CD4-positive, alpha-beta T cell treated with Interleukin-6 at 100 ng/mL for 8 hours (primary cell): ENCODE results near the gene ASIC4.

Experiments used
- DNase-seq: peaks from one replicate; pipeline ENCODE4 v3.0.0-alpha.2; 2020; ENCODE audit warnings: mixed read lengths, low spot score

Gene ASIC4, protein sequence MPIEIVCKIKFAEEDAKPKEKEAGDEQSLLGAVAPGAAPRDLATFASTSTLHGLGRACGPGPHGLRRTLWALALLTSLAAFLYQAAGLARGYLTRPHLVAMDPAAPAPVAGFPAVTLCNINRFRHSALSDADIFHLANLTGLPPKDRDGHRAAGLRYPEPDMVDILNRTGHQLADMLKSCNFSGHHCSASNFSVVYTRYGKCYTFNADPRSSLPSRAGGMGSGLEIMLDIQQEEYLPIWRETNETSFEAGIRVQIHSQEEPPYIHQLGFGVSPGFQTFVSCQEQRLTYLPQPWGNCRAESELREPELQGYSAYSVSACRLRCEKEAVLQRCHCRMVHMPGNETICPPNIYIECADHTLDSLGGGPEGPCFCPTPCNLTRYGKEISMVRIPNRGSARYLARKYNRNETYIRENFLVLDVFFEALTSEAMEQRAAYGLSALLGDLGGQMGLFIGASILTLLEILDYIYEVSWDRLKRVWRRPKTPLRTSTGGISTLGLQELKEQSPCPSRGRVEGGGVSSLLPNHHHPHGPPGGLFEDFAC

DNA sequence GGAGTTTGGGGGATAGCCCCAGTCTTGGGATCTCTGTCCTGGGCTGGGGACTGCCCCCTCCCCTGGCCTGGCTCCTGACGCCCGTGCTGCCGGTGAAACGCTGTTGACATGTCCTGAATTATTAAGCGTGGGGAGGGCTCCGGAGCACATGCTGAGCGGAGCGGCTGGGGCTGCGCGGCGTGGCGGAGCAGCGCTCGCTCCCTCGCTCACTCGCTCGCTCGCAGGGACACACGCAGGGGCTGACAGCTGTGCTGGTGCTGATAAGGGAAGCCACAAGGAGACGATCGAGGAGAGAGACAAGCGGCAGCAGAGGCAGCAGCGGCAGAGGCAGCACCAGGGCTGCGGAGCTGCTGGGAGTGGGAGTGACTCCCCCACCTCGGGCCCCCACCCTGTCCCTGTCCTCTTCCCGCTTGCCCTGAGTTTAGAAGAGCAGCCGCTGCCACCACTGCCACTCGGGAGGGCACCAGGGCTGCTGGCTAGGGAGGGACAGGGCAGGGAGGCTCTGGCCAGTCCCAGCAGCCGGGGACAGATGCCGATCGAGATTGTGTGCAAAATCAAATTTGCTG, at the start of gene ASIC4:
ASIC4 (plus strand) TSS at position 287 of the 566 bp plus-strand sequence; CDS start at position 530, 243 bp downstream.
- no peak for DNase-seq

DNA sequence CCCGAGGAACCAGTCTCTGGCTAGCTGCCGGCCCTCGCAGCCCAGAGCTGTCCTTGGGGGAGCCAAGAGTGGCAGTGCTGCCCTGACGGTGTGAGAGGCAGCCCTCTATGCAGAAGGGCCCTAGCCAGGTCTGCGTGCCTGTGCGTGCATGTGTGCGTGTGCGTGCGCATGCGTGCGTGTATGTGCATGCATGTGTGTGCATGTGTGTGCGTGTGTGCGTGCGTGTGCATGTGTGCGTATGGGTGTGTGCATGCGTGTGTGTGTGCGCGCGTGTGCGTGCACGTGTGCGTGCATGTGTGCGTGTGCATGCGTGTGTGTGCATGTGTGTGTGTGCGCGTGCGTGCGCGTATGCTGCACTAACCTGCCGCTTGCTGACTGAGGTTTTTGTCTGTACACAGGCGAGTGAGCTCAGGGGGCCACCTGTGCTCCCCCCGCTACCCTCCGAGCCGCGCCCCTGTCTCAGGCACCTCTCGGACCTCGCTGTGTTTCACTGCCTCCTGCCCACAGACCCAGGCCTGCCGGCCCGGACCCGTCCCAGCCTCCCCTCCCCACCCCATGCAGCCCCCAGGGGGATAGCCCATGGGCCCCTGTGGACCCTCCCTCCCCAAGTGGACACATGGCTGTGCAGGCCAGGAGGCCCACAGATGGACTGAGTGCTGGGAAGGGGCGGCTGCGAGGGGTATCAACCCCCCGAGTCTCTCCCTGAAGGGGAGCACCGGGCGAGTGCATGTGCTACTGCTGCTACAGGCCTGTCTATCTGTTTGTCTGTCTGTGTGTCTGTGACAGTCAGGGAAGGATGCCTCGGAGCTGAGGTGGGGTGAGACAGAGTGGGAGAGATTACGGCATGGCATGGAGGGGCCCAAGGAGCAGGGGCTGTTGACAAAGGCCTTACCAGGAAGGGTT, 48.4 kb upstream of the ASIC4 start:
- no peak for DNase-seq

DNA sequence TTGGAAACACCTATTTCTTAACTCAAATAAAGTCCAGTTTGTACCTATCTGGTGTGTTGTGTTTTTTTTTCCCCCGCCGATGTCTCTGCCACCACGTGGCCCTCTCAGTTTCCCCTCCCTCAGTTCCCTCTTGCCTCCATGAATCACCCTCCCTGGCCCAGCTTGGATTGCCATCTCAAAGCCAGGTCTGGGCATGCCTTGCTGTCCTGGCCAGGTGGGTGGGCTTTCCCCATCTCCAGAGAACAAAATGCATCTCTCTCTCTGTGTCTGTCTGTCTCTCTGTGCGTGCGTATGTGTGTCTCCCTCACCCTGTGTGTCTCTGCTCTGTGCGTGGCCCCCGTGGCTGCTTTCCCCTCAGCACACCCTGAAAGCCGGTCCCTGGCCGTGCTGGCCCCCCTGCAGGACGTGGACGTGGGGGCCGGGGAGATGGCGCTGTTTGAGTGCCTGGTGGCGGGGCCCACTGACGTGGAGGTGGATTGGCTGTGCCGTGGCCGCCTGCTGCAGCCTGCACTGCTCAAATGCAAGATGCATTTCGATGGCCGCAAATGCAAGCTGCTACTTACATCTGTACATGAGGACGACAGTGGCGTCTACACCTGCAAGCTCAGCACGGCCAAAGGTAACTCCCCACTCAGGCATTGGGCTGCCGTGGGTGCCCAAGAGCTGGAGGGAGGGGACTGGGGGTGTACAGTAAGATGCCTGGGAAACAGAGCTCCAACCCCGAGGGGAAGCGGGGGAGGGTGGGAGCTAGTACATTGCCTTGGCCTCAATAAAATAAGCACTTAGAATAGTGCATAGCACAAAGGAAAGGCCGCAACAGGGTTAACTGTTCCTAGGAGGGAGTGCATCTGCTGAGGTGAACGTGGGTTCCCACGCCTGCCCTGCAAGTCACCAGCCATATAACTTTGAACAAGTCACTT, 47.2 kb upstream of the ASIC4 start:
- no peak for DNase-seq

DNA sequence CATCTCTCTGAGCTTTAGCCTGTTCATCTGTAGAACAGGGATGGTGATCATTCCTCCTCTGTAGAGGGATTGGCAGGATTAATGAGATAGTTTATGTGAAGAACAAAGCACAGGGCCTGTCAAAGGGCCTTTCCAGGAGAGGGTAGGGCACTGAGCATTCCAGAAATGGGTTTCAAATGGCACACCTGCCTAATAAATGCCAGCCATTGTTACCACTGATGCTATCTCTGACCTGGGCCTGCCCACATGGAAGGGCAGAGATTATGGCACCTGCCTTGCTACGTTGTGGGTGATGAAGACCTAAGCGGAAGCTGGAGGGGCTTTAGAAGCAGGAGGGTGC, 46.6 kb upstream of the ASIC4 start:
- DNase-seq, result no peak

DNA sequence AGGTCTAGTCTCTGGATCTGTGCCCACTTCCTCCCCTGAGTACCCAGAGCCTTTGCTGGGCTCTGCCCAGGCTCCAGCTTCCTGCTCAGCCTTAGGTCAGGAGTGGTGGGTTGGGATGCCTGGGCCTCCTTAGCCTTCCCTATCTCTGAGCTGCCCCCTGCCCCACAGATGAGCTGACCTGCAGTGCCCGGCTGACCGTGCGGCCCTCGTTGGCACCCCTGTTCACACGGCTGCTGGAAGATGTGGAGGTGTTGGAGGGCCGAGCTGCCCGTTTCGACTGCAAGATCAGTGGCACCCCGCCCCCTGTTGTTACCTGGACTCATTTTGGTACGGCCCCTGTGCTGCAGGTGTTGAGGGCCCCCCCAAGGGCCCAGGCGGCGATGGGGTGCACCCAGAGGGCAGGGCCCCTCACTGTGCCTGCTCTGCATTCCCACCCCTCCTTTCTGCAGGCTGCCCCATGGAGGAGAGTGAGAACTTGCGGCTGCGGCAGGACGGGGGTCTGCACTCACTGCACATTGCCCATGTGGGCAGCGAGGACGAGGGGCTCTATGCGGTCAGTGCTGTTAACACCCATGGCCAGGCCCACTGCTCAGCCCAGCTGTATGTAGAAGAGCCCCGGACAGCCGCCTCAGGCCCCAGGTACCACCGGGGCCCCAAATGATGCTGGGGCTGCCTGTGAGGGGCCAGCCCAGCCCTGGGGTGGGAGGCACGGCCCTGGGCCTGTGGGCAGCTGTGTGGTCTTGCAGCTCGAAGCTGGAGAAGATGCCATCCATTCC, 45.7 kb upstream of the ASIC4 start:
- no peak for DNase-seq

DNA sequence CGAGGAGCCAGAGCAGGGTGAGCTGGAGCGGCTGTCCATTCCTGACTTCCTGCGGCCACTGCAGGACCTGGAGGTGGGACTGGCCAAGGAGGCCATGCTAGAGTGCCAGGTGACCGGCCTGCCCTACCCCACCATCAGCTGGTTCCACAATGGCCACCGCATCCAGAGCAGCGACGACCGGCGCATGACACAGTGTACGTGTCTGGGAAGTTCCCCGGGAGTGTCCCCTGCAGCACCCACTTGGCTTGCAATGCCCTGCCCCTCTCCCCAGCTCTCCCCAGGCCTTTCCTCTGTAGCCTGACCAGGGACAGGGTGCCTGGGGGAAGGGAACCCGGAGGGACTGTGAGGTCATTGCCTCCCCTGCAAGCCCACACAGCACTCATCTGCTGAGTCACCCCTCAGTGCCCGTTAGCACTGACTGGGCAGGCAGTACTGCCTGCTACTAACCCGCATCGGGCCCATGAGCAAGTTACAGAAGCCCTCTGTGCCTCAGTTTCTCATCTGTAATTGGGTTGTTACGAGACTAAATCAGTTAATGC, 45.0 kb upstream of the ASIC4 start:
- DNase-seq, result no peak

DNA sequence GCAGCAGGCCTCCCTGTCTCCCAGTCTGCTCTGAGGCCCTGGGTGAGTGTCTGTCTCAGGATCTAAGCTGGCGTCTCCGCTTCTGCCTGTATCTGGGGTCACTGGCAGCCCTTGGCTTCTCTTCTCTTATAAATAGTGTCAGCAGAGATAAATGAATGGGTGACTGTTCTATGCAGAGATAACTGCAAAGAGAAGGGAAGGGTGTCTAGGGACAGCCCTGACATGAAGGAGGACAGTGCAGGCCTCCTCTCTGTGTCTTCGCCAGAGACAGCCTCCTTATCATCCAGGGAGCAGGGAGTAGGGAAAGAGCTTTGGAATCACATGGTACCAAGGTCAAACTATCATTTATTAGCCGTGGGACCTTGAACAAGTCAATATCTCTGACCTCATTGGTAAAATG, 43.9 kb upstream of the ASIC4 start:
- DNase-seq, result no peak

DNA sequence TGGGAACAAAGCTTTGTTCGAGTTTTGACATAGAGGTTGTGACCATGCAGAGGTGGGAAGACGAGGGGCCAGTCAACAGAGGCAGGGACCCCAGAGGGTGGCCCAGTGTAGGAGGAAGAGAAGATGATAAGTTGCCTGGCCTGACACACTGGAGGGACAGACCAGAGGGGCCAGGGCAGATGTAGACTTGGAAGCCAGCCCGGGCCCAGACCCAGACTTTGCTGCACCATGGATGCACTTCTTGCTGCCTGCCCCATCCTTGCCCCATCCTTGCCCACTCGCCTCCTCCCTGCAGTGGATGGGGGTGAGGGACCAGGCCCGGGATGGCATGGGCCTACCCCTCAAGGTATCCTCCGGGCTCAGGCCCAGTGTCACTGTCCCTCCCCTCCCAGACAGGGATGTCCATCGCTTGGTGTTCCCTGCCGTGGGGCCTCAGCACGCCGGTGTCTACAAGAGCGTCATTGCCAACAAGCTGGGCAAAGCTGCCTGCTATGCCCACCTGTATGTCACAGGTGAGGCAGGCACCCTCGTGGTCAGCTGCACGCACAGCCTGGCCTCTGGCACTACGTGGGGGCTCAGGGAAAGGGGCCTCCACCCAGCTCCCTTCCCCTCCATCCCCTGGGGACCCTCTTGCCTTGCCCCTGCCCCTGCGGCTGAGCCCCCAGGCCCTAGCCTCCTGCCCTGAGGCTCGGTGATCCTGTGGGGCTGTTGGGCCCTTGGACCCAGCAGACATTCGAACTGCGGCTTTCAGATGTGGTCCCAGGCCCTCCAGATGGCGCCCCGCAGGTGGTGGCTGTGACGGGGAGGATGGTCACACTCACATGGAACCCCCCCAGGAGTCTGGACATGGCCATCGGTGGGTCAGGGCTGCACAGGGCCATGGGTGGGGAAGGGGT, 42.6 kb upstream of the ASIC4 start:
- DNase-seq, result no peak

DNA sequence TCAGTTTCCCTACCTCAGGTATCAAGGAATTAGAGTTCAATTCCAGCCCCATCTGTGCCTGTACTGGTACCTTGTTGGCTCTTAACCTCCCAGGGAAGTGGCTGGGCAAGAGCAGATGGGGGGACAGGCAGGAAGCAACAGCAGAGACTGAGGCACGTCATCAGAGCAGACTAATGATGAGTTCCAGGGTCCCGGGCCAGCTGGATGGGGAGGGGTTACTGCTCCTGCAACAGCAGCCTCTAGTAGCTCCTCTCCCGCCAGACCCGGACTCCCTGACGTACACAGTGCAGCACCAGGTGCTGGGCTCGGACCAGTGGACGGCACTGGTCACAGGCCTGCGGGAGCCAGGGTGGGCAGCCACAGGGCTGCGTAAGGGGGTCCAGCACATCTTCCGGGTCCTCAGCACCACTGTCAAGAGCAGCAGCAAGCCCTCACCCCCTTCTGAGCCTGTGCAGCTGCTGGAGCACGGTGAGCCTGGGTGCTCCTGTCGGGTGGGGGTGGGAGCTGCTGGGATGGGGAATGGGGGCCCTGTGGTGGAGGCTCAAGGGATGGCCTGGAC, 41.6 kb upstream of the ASIC4 start:
- no peak for DNase-seq

DNA sequence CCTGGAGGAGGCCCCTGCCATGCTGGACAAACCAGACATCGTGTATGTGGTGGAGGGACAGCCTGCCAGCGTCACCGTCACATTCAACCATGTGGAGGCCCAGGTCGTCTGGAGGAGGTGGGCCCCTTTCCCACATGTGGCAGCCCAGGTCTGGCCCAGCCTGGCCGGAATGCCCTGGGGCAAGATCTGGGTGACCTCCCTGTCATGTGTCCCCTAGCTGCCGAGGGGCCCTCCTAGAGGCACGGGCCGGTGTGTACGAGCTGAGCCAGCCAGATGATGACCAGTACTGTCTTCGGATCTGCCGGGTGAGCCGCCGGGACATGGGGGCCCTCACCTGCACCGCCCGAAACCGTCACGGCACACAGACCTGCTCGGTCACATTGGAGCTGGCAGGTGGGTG, 40.8 kb upstream of the ASIC4 start:
- DNase-seq, result no peak

DNA sequence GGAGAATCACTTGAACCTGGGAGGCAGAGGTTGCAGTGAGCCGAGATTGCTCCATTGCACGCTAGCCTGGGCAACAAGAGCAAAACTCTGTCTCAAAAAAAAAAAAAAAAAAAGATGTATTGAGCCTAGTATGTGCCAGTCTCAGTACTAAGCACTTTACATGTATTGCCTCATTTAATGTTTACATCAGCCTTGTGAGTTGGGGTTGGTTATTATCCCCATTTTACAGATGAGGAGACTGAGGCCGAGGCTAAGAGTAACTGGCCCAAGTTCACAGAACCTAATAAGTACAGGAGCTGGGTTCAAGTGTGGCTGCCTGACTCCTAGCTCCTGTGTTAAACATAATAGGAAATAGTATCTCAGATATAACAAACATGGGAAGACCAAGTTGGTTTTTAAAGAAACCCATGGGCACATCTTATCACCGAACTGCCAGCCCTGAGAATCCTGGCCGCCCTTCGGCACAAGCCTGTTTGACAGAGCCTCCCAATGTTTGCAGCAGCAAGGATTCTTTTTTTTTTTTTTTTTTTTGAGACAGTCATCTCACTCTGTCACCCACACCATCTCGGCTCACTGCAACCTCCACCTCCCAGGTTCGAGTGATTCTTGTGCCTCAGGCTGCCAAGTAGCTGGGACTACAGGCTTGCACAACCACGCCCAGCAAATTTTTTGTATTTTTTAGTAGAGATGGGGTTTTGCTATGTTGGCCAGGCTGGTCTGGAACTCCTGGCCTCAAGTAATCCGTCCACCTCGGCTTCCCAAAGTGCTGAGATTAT, 39.8 kb upstream of the ASIC4 start:
- DNase-seq, result no peak

DNA sequence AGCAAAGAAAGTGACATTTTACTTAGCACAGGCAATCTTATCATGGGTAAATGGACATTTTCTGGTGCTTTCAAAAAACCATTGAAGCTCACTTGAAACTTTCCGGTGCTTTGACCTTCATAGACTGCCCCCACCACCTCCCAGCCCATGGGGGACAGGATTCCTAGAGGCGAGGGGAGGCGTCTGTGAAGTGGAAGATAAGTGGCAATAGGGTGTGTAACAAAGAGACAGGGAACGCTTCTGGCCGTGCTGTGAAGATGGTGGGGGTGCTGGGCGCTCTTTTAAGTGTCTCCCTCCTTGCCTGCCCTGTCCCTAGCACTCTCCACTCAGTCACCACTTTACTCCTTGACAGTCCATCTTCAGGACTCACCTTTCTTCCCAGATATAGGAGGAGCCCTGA, 39.0 kb upstream of the ASIC4 start:
- no peak for DNase-seq

DNA sequence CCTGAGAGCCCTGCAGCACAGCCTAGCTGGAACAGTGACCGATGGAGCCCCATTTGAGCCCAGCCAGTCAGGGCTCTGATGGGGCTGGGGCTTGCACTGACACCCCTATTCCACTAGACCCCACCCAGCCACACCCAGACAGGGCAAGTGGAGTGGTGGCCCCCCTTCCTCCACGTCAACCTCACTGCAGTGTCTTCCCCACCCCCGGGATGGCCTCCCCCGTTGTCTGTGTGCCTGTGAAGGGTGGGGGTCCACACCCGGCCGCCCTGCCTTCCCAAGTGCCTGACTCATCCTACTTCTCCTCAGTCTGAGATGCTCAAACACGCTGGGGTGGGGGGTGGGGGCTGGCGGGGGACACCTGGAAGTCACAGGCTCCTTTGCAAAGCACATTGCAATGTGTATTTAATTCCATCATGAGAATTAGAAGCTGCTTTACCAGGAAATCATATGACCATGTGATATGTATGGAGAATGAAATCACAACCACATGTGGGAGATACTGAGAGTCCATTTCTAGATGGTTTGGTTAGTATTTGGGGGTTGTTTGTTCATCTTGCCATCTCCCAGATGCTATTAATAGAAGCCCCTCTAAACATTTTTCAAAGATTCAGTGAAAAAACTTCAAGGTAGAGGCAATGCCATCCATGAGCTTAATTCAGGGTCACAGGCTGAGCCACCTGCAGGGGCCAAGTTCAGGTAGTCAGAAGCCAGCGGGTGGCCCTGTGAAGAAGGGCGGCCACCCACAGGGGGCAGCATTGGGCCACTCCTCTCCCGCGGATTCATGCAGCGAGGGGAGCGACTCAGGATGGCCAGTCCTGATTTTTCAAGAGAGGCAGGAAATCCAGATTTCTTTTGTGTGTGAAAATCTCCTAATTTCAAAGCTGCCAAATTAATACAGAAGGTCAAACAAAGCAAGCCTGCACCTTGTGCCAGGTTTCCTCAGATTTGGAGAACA, 38.3 kb upstream of the ASIC4 start:
- DNase-seq, result peak; percentile 35

DNA sequence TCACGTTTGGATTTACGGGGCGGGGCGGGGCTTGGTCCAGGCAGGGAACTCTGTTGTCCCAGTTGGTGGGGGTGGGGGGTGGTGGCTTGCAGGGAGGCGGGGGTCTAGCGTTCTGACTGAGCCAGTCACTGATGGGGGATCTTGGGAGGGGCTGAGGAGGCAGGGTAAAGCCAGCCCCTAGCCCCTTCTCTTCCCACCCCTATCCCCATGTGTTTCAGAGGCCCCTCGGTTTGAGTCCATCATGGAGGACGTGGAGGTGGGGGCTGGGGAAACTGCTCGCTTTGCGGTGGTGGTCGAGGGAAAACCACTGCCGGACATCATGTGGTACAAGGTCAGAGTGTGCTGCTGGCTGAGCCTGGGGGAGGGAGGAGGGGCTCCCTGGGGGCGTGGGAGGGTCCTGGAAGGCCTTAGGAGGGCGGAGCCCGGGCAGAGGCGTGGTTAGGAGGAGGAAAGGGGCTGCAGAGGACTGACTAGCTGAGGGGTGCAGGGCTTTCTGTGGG, 37.6 kb upstream of the ASIC4 start:
- DNase-seq, result no peak

DNA sequence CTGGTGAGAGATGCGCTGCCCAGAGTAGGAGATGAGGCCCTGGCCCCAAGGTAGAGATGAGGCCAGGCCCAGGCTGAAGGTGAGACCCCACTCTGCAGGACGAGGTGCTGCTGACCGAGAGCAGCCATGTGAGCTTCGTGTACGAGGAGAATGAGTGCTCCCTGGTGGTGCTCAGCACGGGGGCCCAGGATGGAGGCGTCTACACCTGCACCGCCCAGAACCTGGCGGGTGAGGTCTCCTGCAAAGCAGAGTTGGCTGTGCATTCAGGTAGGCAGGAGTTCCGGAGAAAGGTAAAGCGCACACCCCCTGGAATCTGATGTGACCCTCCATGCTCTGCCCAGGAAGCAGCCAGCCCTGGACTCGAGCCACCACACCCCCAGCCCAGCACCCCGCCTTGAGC, 37.1 kb upstream of the ASIC4 start:
- no peak for DNase-seq

DNA sequence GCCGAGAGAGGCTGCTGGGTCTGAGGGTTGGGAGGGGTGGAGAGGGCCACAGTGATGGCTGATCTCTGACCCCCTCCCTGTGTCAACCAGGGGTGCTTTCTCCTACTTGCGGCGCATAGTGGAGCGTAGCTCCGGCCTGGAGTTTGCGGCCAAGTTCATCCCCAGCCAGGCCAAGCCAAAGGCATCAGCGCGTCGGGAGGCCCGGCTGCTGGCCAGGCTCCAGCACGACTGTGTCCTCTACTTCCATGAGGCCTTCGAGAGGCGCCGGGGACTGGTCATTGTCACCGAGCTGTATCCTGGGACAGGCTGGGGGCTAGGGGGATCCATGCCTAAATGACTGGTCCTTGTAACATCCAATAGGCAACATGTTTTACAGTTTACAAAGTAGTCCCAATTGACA, 36.5 kb upstream of the ASIC4 start:
- no peak for DNase-seq

DNA sequence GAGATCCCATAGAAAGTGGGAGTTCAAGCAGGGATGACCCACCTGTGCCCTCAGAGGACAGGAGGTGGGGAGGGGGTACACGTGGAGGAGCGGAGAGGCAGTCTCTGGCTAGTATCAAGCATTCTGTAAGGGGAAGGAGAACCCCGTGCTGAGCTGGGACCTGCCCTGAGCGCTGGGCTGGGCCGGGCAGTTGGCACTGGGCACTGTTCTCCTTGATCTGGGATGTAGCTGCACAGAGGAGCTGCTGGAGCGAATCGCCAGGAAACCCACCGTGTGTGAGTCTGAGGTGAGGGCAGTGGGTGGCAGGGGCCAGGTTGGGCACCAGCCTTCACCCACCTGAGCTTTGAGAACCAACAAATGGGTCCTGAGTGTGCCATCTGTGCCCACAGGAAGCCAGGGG, 35.4 kb upstream of the ASIC4 start:
- no peak for DNase-seq
